Kidney tubule cell (primary cell): ENCODE data around the gene JADE1.

Source experiments
- DNase-seq: peaks from one replicate; pipeline ENCODE4 v3.0.0-alpha.2; 2018; ENCODE audit warnings: low spot score

JADE1 gene

DNA sequence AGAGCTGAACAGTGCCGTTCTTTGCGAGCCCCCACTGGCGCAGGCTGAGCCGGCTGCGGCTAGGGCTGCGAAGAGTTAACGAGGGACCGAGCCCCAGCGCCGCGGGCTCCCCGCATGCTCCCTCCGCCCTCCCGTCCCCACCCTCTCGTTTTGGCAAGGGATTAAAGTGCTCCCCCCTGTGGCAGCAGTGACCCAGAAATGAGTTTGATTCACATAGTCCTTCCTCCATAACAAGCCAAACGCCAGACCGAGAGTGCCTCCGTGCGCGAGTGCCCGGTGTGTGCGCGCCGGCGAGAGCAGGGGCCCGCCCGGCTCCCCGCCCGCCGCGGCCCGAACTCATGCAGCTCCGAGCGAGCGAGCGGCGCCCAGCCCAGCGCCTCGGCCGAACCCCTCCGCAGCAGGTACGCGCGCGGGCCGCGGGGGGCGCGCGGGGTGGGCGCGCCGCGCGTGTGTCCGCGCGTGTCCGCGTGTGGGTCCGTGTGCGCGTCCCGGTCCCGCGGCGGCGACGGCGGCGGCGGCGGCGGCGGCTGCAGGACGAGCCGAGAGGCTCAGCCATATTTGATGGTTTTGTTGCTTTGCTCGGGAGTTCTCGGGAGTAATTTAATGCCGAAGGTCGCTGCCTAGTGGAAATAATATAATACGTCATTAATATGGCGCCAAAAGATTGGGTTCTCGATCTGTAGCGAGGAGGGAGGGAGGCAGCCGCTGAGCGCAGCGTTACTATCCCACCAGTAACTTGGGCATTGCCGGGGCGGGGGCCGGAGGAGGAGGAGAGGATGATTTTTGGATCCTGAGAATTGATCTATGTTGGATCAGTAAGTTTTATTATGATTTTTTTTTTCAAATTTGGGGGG is at the start of gene JADE1:
Gene JADE1, plus strand, starts transcription at position 224 of the 854 bp plus-strand sequence. CDS start 22,059 bp downstream, outside the sequence.
- peak; percentile 95 for DNase-seq

DNA sequence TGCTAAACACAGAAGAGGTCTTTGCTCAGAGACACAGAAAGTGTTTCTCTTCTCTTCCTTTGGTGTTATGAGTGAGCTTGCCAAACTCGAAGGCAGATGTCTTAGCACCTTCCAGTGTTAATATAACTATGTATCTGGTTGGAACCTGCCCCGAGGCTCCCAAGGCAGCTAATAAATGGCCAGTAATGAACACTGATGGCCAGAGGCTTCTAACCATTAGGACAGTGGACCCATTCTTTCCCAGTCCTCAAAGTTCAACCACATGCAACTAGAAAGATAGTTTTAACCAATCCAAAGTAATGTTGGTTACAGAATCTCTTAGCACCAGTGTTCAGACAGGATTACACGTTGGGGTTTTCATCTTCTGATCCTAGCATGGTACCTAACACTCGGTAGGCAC is 42.7 kb upstream of the JADE1 start:
- DNase-seq: no peak

DNA sequence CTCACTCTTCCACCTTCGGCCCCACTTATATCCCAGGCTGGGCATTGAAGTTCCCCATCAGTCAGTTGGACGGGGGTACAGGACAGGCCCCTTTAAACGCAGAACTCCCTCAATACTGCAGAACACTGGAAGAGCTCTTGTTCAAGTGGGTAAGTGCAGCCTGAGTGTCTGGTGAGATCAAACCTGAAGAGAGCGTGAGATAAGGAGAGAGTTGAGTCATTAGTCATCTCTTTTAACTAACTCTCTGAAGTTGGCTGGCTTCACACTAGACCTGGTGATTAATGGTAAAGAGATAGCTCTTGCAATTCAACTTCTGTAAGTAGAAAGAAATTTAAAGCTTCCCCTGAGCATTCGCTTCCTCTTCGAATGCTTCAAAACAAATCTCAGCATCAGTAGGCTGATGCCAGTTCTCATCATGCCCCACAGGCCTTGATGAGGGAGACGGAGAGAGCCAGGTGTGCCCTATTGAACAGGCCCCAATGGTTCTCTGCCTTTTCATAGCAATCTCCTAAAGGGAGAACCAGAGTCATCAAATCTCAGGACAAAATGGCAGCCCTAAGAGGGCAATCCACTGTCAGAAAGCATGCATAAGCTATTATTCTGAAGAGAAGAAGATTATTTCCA is 41.0 kb upstream of the JADE1 start:
- peak; percentile 16 for DNase-seq

DNA sequence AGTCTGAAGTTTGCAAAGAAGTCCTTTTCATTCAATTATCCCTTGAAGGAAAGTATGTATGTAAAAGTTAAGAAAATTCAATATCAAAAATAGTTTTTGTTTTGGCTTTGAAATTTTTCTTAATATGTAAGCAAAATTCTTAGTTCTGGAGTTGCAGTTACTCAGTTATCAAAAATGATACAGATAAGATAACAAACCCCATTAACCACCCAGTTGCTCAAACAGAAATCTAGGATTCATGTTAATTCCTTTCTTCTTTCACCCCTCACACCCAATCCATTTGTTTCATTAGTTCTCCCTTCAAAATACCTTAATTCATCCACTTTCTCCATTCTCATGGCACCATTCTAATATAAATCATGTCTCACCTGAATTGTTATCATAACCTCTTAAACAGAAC is 40.5 kb upstream of the JADE1 start:
- DNase-seq: no peak

DNA sequence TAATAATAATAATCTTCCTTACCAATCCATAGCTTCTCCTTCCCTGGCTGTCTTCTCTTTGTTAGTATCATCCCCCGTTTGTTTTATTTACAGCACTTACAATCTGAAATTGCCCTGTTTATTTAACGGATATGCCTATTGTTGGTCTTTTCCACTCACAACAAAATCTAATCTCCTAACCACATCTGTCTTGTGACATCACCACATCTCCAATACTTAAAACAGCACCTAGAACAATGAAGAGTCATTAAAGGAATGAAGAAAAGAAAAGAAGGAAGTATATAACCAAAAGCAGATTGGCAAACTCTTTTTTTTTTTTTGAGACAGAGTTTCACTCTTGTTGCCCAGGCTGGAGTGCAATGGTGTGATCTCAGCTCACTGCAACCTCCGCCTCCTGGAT is 38.7 kb upstream of the JADE1 start:
- no peak for DNase-seq

DNA sequence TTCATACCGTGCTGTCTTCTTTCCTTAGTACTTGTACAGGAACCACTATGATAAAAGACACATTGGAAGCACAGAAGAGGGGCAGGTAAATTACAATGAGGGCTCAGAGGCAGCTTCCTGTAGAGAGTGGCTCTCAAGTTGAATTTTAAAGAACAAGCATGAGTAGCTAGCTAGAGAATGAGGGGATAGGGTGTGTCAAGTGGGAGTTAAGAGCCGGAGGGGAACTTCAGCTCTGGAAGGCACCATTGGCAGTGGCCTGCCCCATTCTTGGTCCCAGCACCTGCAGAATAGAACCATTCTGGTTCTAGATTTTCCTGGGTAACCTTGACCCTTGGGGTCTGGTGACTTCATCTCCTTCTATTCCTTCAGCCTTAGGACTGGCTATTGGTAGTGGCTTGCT is 34.0 kb upstream of the JADE1 start:
- no peak for DNase-seq

DNA sequence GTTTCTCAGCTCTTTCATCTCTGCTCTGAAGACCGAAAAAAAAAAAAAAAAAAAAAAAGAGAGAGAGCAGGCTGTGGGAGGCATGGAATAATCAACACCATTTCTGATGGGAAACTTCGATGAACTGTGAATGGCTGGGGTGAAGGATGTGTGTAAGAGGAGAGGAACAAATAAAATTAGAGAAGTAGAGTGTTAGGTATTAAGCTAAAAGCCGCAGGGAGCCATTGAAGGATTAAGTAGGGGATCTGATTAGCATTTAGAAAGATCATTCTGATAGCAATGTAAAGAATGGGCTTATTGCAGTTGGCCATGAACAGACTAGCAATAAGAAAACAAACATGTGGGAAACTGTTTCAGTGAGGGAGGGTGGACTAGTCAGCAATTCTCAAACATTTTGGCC is 33.6 kb upstream of the JADE1 start:
- DNase-seq: no peak

DNA sequence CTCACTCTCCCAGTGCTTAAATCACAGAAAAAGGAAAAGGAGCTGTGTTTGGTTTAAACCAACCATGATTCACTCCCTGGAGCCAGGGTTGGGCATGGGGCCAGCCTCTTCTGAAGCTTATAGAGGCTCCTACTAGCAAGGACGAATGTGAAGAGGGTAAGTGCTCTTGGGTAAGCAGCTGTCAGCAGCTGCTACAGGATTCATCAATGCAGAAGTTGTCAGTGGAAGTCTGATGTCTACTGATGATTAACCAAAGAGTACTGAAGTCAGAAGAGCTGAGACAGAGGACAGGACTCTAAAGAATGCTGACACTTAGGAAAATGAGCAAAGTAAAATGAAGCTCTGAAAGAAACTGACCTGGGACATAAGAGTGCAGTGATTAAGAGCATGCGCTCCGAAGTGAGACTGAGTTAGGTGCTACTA is 32.7 kb upstream of the JADE1 start:
- peak; percentile 100 for DNase-seq

DNA sequence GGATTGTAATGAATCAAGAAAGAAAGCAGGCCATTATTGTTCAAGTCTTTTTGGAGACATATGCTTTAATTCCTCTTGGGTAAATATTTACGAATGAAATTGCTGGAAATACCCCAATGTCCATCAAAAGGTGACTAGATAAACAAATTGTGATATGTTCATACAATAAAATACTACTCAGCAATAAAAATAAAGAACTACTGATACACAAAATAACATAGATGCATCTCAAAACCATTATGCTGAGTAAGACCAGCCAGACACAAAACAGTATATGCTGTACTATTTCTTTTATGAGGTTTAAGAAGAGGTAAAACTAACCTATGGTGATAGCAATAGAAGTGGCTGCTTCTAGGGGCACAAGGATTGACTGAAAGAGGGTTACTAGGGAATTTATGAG is 28.8 kb upstream of the JADE1 start:
- DNase-seq: no peak

DNA sequence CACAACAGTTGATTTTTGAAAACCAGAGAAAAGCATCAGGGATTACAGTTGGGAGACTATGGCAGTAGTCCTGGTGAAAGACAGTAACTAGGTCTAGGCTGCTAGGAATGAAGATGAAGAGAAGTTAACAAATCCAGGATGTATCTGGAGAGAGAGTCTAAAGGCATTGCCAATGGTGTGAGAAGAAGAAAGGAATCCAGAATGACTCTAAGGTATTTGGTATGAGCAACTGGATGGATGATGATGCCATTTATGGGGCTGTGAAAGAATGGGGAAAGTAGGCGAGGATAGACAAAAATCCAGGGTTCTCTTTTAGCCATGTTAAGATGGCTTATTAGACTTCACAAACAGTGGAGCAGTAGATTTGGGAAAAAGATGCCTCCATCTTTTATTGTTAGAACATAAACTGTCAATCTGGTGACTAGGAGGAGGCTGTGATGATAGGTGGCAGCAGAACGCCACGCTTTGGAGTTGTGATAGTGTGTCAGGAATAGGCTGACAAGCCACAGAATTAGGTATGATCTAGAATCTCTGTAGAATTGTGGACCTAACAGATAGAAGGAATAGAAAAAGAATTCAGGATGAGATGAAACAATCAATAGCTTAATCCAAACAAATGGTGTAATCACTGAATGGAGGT is 27.3 kb upstream of the JADE1 start:
- peak; percentile 49 for DNase-seq

DNA sequence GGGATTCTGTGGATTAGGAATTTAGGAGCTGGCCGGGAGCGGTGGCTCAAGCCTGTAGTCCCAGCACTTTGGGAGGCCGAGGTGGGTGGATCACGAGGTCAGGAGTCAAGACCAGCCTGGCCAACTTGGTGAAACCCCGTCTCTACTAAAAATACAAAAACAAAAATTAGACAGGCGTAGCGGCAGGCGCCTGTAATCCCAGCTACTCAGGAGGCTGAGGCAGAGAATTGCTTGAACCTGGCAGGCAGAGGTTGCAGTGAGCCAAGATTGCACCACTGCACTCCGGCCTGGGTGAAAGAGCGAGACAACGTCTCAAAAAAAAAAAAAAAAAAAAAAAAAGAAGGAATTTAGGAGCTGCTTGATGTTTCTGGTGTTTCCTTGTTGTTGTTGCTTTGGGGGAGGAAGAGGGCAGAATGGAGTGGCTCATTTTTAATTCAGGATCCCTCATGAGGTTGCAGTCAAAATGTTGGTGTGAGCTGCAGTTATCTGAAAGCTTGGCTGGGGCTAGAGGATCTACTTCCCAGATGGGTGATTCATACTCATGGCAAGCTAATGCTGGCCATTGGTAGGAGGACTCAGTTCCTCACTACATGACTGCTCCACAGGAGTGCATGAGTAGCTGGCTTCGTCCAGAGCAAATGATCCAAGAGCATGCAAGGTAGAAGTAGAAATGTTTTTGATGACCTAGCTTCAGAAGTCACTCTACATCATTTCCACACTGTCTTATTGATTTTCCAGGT is 26.5 kb upstream of the JADE1 start:
- peak; percentile 83 for DNase-seq

DNA sequence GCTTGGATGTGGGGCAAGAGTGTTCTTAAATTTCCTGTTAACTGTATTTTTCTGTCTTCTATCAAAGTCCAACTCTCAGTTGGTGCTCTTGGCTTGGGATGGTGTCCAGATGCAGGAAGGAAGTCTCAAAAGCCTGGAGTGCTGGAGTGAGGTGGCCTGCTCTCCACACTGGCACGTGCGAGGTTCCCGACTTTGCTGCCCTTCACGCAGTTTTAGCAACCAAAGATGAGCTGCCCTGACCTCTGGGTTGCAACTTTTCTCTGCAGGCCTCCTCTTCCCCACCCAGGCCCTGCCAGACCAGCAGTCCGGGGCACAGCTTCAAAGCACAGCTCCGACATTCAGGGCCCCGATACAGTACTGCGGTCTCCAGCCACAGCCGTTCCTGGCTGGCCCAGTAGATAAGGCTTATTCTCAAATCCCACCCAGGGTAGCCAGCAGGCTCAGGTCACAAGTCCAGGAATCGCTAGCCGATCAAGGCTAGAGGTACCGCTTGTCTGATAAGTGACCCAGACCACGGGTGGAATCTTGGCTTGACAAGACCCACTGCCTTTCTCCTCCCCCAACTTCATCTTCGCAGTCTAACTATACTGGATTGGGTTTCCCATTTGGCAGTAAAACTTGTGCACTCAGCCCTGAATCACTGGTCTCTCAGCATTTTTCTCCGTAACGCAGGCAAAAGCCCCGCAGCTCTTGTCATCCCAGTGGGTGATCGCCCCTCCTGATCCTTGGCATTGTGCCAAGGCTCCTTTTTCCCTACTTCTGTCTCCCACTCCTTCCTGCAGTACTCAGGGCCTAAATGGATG is 21.8 kb upstream of the JADE1 start:
- DNase-seq: no peak

DNA sequence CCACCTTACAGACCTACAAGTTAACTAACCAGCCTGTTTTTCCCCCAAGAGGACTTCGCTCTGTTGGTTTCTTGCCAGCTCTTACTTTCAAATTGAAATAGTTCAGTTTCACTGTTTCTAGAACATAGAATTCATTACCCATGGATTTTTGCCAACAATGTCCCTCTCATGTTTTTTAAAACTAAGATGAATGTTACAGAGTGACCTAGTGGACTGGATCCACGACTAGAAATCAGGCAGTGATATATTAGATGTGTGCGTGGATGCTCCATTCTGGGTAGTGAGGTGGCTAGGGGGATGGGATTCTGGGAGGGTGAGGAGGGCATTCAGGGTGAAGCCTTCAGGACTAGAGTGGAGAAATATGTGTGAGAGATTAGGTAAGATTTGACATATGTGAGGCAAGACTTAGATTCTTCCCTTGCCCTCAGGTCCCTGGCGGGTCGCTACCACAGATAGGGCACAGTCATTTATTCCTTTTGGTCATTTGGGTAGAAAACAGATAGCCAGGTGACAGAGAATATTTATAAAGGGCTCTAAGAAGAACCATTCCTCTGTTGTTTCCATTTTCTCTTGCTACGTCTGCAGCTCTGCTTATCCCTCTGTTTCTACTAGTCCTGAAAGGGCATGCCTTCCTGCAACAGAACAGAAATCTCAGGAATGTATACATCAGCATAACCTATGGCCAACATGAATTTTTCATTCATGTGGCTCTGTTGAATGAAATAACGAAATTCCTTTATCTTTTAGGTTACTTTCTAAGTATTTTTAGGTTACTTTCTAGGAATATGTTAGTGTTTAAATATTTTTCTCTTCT is 15.4 kb upstream of the JADE1 start:
- DNase-seq: no peak

DNA sequence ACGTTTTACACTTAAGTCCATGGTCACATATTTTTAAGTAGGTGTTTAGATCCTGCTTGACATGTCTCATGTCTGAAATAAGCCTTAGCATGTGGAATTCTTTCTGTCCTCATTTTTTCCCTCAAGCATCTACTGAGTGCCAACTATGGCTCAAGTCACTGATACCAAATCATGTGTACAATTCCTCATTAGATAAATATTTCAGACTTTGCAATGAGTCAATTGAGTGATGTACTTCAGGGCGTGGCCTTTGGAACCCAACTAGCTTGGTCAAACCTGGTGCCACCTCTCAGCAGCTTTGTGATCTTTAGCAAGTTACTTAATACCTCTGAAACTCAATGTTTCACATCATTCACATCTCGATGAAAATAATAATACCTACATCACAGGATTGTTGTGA is 12.6 kb upstream of the JADE1 start:
- peak; percentile 80 for DNase-seq

DNA sequence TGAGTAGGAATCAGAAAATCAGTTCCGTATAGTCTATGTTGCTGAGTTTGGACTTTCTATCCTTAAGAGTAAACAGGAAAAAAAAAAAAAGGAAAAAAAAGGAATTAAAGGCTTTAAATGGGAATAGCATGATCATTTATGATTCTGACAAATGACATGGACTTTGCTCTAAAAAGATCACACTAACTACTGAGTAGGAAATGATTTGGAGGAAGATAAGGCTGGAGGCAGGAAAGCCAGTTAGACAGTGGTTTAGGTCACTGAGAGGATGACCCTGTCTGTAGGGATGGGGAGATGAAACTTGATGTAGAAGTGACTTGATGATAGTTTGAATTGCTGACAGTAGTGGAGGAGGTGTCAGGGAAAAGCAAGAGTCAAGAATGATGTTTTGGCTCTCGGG is 9.2 kb upstream of the JADE1 start:
- no peak for DNase-seq

DNA sequence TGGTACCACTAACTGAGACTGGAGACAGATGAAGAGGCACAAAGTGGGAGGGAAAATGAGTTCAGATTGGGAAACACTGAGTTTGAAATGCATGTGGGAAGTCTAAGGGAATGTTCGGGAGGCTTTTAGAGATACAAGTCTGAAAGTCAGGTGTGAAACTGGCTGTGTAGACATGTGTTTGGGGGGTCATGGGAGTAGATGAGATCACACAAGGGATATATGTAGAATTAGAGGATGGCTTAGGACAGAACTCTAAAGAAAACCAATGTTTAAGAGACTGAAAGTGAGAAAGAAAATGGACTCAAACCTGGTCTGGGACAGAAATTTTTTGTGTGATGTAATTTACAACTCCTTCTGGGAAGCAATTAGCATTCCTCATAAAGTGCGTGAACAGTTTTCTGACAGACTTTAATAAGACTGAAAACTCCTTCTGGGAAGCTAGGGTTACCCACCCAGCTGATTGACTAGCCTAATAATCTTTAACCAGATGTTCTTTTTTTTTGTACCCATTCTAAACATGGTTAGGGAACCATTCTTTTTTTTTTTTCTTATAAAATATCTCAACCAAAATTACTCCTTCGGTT is 8.7 kb upstream of the JADE1 start:
- DNase-seq: no peak

DNA sequence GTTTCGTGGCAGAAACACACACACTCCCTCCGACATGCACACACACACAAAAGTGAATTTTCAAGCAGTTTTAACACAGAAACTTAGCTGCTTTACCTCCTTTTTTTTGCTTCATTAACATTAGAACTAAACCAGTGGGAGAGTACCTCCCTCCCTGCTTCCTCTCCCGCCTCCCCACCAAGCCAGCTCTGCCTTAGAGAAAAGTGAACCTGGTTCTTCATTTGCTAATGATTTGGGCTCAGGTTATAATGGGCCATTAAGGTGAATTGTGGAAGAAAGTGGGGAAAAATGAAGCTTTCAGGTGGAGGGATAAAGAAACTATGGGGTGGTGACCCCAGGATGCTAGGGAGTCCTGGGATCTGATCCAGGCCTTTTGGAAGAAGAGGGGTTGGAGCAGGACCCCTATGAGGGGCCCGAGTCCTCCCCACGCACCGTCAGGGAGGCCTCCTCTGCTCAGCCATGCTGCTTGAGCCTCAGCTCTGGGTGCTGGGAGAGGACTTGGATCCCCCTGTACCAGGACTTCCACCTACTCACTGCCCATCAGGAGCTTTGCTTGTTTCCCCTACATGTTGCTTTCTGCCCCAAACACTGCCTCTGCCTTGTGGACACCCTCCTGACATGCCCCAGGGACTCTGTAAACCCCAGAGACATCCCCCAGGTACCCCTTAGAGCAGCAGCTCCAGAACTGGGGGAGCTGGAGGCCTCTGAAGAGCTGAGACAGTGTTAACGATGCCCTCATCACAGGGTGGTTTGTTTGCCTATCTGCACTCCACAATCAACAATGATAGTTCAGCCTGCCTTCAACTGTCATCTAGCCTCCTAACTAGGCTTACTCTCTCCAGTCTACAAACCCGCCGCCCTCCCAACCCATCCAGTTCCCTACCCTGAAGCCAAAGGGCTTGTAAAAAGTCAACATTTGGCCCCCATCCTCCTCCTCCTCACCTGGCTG is 6.5 kb upstream of the JADE1 start:
- DNase-seq: no peak

DNA sequence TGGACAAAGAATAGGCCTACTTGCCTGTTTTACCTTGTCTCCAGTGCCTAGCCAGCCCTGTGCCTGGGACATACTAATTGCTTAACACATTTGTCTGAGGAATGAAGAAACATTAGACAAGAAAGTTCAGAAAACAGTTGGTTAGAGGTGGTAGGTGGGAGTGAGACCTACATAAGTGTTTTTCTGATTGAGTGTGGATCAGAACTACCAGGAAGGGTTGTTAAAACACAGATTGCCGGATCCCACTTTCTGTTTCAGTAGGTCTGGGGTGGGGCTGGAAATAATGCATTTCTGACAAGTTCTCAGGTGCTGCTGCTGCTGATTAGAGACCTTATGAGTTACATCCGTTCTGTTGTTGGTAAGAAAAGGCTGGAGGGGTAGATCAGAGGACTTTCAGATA is 5.7 kb upstream of the JADE1 start:
- no peak for DNase-seq

DNA sequence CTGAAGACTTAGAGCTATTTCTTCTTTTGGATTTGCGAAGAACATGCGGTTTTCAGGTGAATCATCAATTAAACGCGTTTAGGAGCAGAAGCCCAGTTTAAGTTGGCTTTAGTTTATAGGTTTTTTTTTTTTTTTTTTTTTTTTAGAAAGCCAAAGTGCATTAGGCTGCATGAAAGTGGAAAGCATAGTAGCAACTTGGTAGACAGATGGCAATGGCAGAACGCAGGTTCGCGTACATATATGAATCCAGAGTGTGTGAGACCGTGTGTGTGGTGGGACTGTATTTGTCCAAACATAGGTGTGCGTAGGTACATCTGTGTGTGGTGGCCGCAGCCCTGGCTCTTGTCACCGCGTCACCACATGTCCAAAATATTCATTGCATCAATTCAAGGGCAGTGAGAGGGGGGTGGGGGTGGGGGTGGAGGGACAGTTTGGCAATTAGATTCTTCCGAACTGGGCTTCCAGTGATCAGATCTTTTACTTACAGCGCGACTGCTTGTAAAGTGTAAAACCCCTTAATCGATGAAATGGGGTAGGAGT is 901 bp downstream of the JADE1 start:
- DNase-seq: peak; percentile 56
